ENCODE results near the gene POU3F2. TPM values are rescaled to one million over a fixed set of nuclear protein-coding genes. Genes with fewer than 3 reads are reported as not detected.

Gene POU3F2
- total RNA-seq, 4 donors from 2014 or later, result not detected

GRCh38 chr6:98823428-98824161 is 10.8 kb upstream of the POU3F2 start:
- no peak overlapping the region for H3K4me3 ChIP-seq (ENCODE audit: low read depth, poor library complexity, severe bottlenecking)
- no peak for DNase-seq (ENCODE audit: low spot score in 2 of 2)
- 17 to 18% methylated on average over 12 of the region's 12 CpGs for WGBS, 2 donors
- intact Hi-C loops (cut with DNase I; ENCODE audit: low total_unique reads), result no loop called here
- TF ChIP-seq POLR2A (IDR thresholded peaks at IDR 0.05), result no peak
- no peak for TF ChIP-seq CTCF (IDR thresholded peaks at IDR 0.05)

GRCh38 chr6:98824162-98824901 is 10.0 kb upstream of the POU3F2 start:
- WGBS, 2 donors, result 2 to 3% methylated on average over 24 to 42 of the region's 44 CpGs
- TF ChIP-seq CTCF (IDR thresholded peaks at IDR 0.05) (no peak), POLR2A (IDR thresholded peaks at IDR 0.05) (no peak)
- intact Hi-C loops (cut with DNase I; ENCODE audit: low total_unique reads), result no loop called here
- no peak overlapping the region for H3K4me3 ChIP-seq (ENCODE audit: low read depth, poor library complexity, severe bottlenecking)
- no peak for DNase-seq (ENCODE audit: low spot score in 2 of 2)

- 4 to 5% methylated on average over 23 to 30 of the region's 32 CpGs for WGBS, 2 donors
- TF ChIP-seq CTCF (IDR thresholded peaks at IDR 0.05), result no peak
- no peak overlapping the region for H3K4me3 ChIP-seq (ENCODE audit: low read depth, poor library complexity, severe bottlenecking)
- DNase-seq (ENCODE audit: low spot score in 2 of 2), result no peak
- intact Hi-C loops (cut with DNase I; ENCODE audit: low total_unique reads), result no loop called here
Observed at GRCh38 chr6:98824902-98825599, 9.3 kb upstream of the POU3F2 start.

- WGBS, 2 donors, result 7 to 9% methylated on average over 19 of the region's 19 CpGs
- TF ChIP-seq POLR2A (IDR thresholded peaks at IDR 0.05), result no peak
- TF ChIP-seq CTCF (IDR thresholded peaks at IDR 0.05), result no peak
- no peak overlapping the region for H3K4me3 ChIP-seq (ENCODE audit: low read depth, poor library complexity, severe bottlenecking)
- no peak for DNase-seq (ENCODE audit: low spot score in 2 of 2)
- intact Hi-C loops (cut with DNase I; ENCODE audit: low total_unique reads), result no loop called here
Observed at GRCh38 chr6:98825600-98826230, 8.7 kb upstream of the POU3F2 start.

- 7 to 8% methylated on average over 44 of the region's 44 CpGs for WGBS, 2 donors
- TF ChIP-seq CTCF (IDR thresholded peaks at IDR 0.05), result no peak
- no peak for TF ChIP-seq POLR2A (IDR thresholded peaks at IDR 0.05)
- intact Hi-C loops (cut with DNase I; ENCODE audit: low total_unique reads), result no loop called here
- no peak overlapping the region for H3K4me3 ChIP-seq (ENCODE audit: low read depth, poor library complexity, severe bottlenecking)
- DNase-seq (ENCODE audit: low spot score in 2 of 2), result no peak
Observed at GRCh38 chr6:98827295-98828159, 6.8 kb upstream of the POU3F2 start.
